Progenitor cell of endocrine pancreas (in vitro differentiated cells): ENCODE data around the gene PBX1. TPM values are rescaled to one million over a fixed set of nuclear protein-coding genes. Genes with fewer than 3 reads are reported as not detected.

Experiments
- DNase-seq: peaks from one replicate; pipeline ENCODE4 v3.0.0; 2021; ENCODE audit warnings: low spot score; ENCODE audit not compliant: unreplicated experiment
- H3K27ac Mint-ChIP-seq: 2 replicates; pipeline ENCODE4 v1.8.0; 2021; ENCODE audit warnings: mild to moderate bottlenecking, moderate library complexity, mixed read lengths
- H3K27me3 Mint-ChIP-seq: 2 replicates; pipeline ENCODE4 v1.8.0; 2021; ENCODE audit warnings: mixed read lengths
- H3K36me3 Mint-ChIP-seq: 2 replicates; pipeline ENCODE4 v1.8.0; 2022; ENCODE audit warnings: mixed read lengths; ENCODE audit not compliant: insufficient read depth
- H3K4me1 Mint-ChIP-seq: 2 replicates; pipeline ENCODE4 v1.8.0; 2021; ENCODE audit warnings: low read depth, mixed read lengths
- H3K4me3 Mint-ChIP-seq: 2 replicates; pipeline ENCODE4 v1.8.0; 2021; ENCODE audit warnings: low read depth, mild to moderate bottlenecking, moderate library complexity, mixed read lengths
- H3K9me3 Mint-ChIP-seq: 2 replicates; pipeline ENCODE4 v1.8.0; 2021; ENCODE audit warnings: low read depth, mixed read lengths
- CTCF ChIP-seq: fragments of 200-600 bp; sonication (generic); IDR thresholded peaks from one replicate; pipeline ENCODE4 v1.5.0; 2021; ENCODE audit warnings: antibody characterized with exemption, mild to moderate bottlenecking; ENCODE audit not compliant: unreplicated experiment
- total RNA-seq: library from RNA; stranded (reverse); gene quantifications from 2 replicates; pipeline ENCODE4 v1.2.1, GENCODE V29; 2021

Gene PBX1
- total RNA-seq, 1 donor from 2014 or later: 205 TPM

GRCh38 chr1:164557270-164557669, 1.7 kb upstream of the PBX1 start:
- Mint-ChIP-seq H3K36me3 (peaks cover 7% of the 10 kb centered on the region), H3K27ac (no peak overlapping the region), H3K4me3 (no peak overlapping the region), H3K9me3 (peaks cover 18% of the 10 kb centered on the region), H3K27me3 (no peaks in the 10 kb centered on the region), H3K4me1 (peaks cover 17% of the 10 kb centered on the region)
- TF ChIP-seq CTCF: no peak
- no peak for DNase-seq

GRCh38 chr1:164559342-164560051, 513 bp downstream of the PBX1 start:
- TF ChIP-seq CTCF: no peak
- Mint-ChIP-seq H3K36me3 (peaks cover 2% of the 10 kb centered on the region), H3K4me3 (peak overlapping the region; percentile 99), H3K27ac (peak overlapping the region; percentile 97), H3K27me3 (no peaks in the 10 kb centered on the region), H3K9me3 (peaks cover 3% of the 10 kb centered on the region), H3K4me1 (peaks cover 37% of the 10 kb centered on the region)
- peak; percentile 18 for DNase-seq

- peaks cover 5% of the 10 kb centered on the region for H3K36me3 Mint-ChIP-seq
Measured at GRCh38 chr1:164560121-164560541, 1.1 kb downstream of the PBX1 start.

GRCh38 chr1:164560556-164560955, 1.6 kb downstream of the PBX1 start:
- H3K4me3 Mint-ChIP-seq: peak overlapping the region; percentile 99
- peaks cover 46% of the 10 kb centered on the region for H3K4me1 Mint-ChIP-seq
- peaks cover 3% of the 10 kb centered on the region for H3K9me3 Mint-ChIP-seq
- peaks cover 6% of the 10 kb centered on the region for H3K36me3 Mint-ChIP-seq
- H3K27ac Mint-ChIP-seq: peak overlapping the region; percentile 97
- TF ChIP-seq CTCF: no peak
- no peaks in the 10 kb centered on the region for H3K27me3 Mint-ChIP-seq
- DNase-seq: no peak

More at GRCh38 chr1:164560121-164560541, 1.1 kb downstream of the PBX1 start:
- H3K27ac Mint-ChIP-seq: peak overlapping the region; percentile 97
- H3K27me3 Mint-ChIP-seq: no peaks in the 10 kb centered on the region
- DNase-seq: no peak
- H3K4me3 Mint-ChIP-seq: peak overlapping the region; percentile 99
- no peak for TF ChIP-seq CTCF
- H3K9me3 Mint-ChIP-seq: peaks cover 3% of the 10 kb centered on the region
- peaks cover 43% of the 10 kb centered on the region for H3K4me1 Mint-ChIP-seq

- H3K4me3 Mint-ChIP-seq: peak overlapping the region; percentile 99
- H3K27me3 Mint-ChIP-seq: no peaks in the 10 kb centered on the region
- H3K9me3 Mint-ChIP-seq: peaks cover 3% of the 10 kb centered on the region
- peaks cover 51% of the 10 kb centered on the region for H3K4me1 Mint-ChIP-seq
- TF ChIP-seq CTCF: no peak
- no peak for DNase-seq
- peak overlapping the region; percentile 97 for H3K27ac Mint-ChIP-seq
- H3K36me3 Mint-ChIP-seq: peaks cover 6% of the 10 kb centered on the region
Measured at GRCh38 chr1:164561007-164561406, 2.0 kb downstream of the PBX1 start.
